SU-DHL-6 (cell line): ENCODE data around the gene PDE3B.

Source experiments
- EZH2phosphoT487 ChIP-seq: fragments of 200-600 bp; sonication (generic), shearing (Covaris generic); conservative IDR thresholded peaks from 2 replicates; pipeline ENCODE4 v1.6.1; 2018; ENCODE audit warnings: mild to moderate bottlenecking, antibody characterized with exemption, low read length, moderate library complexity, mixed read lengths
- TF ChIP-seq, protein P1 (sequence below): fragments of 200-600 bp; sonication (generic); IDR thresholded peaks from one replicate; pipeline ENCODE4 v1.5.1; 2017; ENCODE audit warnings: antibody characterized with exemption, mild to moderate bottlenecking, low read length, moderate library complexity; ENCODE audit not compliant: insufficient read depth, poor library complexity, severe bottlenecking

DNA sequence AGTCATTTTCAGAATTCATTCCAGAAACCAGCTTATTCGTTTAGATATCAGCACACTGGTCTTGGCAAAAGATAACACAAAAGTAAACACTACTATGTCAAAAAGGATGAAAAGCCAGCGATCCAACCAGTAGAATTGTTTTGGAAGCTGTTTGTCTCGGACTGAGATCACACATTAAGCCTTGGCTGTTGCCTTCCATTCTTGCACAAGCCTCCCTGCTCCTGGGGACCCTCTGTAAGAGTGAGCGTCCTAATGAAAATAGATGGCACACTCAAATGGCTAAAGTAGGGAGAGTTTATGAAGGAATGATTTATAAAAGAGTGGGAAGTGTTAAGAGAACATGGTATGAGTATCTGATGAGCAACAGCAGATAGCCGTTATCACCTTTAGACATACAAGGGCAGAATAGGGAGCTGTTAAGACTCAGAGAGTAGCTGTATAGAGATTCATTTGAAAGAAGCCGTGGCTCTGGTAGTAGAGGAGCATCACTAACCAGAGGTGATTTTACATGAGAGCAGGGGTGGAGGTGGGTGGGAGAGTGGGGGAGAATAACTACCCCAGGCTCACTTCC, 25.2 kb downstream of the PDE3B start:
- no peak for TF ChIP-seq EZH2phosphoT487
- TF ChIP-seq, protein P1, sequence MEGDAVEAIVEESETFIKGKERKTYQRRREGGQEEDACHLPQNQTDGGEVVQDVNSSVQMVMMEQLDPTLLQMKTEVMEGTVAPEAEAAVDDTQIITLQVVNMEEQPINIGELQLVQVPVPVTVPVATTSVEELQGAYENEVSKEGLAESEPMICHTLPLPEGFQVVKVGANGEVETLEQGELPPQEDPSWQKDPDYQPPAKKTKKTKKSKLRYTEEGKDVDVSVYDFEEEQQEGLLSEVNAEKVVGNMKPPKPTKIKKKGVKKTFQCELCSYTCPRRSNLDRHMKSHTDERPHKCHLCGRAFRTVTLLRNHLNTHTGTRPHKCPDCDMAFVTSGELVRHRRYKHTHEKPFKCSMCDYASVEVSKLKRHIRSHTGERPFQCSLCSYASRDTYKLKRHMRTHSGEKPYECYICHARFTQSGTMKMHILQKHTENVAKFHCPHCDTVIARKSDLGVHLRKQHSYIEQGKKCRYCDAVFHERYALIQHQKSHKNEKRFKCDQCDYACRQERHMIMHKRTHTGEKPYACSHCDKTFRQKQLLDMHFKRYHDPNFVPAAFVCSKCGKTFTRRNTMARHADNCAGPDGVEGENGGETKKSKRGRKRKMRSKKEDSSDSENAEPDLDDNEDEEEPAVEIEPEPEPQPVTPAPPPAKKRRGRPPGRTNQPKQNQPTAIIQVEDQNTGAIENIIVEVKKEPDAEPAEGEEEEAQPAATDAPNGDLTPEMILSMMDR: no peak
